Suprapubic skin (tissue), 4 donors: ENCODE data around the gene PDE5A. TPM values are rescaled to one million over a fixed set of nuclear protein-coding genes. Genes with fewer than 3 reads are reported as not detected.

Experiments
- DNase-seq, 2 donors: peaks; one replicate each; pipeline ENCODE4 v3.0.0-alpha.2; 2019; ENCODE audit warnings: low spot score in 2 of 2
- H3K27ac ChIP-seq: fragments of 200-600 bp; sonication (generic); one replicate; pipeline ENCODE4 v1.5.1; 2019
- H3K27me3 ChIP-seq: fragments of 200-600 bp; sonication (generic); one replicate; pipeline ENCODE4 v1.5.1; 2019
- H3K36me3 ChIP-seq: fragments of 200-600 bp; sonication (generic); one replicate; pipeline ENCODE4 v1.5.1; 2019
- H3K4me1 ChIP-seq: fragments of 200-600 bp; sonication (generic); one replicate; pipeline ENCODE4 v1.5.1; 2019
- H3K4me3 ChIP-seq: fragments of 200-600 bp; sonication (generic); one replicate; pipeline ENCODE4 v1.5.1; 2019; ENCODE audit warnings: mild to moderate bottlenecking
- H3K9me3 ChIP-seq: fragments of 200-600 bp; sonication (generic); one replicate; pipeline ENCODE4 v1.5.1; 2019
- EP300 ChIP-seq: sonication (generic); formaldehyde crosslinking; IDR thresholded peaks from one replicate; pipeline ENCODE4 v1.6.1; 2017; ENCODE audit warnings: antibody characterized with exemption
- POLR2A ChIP-seq, 2 donors: fragments of 450-650 bp; IDR thresholded peaks; one replicate each; pipeline ENCODE4 v1.6.1; 2017; ENCODE audit warnings: antibody characterized with exemption in 2 of 2, mild to moderate bottlenecking in 2 of 2, moderate library complexity in 2 of 2
- POLR2AphosphoS5 ChIP-seq, 3 donors: sonication (generic); formaldehyde crosslinking; IDR thresholded peaks; one replicate each; pipeline ENCODE4 v1.6.1; 2017; ENCODE audit warnings: antibody characterized with exemption in 3 of 3
- WGBS: methylation state at CpG from one replicate; pipeline ENCODE4 v1.1.5; 2018; 5-methylcytosine and 5-hydroxymethylcytosine counted together
- total RNA-seq, 4 donors: library from RNA; depleted of rRNA; stranded (reverse); fragments of >200 nt; gene quantifications; one replicate each; pipeline ENCODE4 v1.1.0, GENCODE V29; 2016
- TF ChIP-seq, protein P1 (sequence below), 2 donors: fragments of 200-600 bp in 1 of 2; fragments of 450-650 bp in 1 of 2; sonication (generic) in 1 of 2; IDR thresholded peaks; one replicate each; pipeline ENCODE4 v1.5.1; 2016 to 2019; ENCODE audit warnings: antibody characterized with exemption in 2 of 2, mild to moderate bottlenecking in 1 of 2, moderate library complexity in 1 of 2

Gene PDE5A
- total RNA-seq, 4 donors from 2014 or later: 6.4 to 20.0 (median 9.8) TPM

DNA sequence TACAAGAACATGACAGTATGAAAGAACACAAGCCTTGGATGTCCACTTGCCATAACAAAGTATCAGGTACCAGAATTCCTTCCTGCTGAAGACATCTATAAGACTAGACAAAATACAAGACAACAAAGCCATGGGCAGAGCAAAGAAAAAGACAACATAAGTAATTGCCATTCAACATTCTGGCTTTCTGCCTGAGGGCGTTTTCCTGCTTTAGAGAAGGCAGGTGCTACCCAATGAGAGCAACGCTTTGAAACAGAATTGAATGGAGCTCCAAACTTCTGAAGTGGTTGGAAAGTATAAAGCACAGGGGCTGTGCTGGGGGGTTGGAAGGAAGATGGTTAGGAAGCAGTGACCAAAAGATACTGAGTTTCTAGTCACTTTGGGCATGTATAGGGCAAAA, 30.1 kb downstream of the PDE5A start:
- 83% methylated on average over 2 of the region's 2 CpGs for WGBS
- Histone ChIP-seq H3K4me1 (no peaks in the 10 kb centered on the region), H3K27me3 (no peaks in the 10 kb centered on the region), H3K9me3 (peaks cover 3% of the 10 kb centered on the region), H3K36me3 (no peaks in the 10 kb centered on the region), H3K27ac (no peak overlapping the region), H3K4me3 (no peak overlapping the region)
- DNase-seq: no peak
- TF ChIP-seq POLR2AphosphoS5 (IDR thresholded peaks at IDR 0.05): no peak
- no peak for TF ChIP-seq EP300
- no peak for TF ChIP-seq POLR2A (IDR thresholded peaks at IDR 0.05)
- TF ChIP-seq, protein P1, sequence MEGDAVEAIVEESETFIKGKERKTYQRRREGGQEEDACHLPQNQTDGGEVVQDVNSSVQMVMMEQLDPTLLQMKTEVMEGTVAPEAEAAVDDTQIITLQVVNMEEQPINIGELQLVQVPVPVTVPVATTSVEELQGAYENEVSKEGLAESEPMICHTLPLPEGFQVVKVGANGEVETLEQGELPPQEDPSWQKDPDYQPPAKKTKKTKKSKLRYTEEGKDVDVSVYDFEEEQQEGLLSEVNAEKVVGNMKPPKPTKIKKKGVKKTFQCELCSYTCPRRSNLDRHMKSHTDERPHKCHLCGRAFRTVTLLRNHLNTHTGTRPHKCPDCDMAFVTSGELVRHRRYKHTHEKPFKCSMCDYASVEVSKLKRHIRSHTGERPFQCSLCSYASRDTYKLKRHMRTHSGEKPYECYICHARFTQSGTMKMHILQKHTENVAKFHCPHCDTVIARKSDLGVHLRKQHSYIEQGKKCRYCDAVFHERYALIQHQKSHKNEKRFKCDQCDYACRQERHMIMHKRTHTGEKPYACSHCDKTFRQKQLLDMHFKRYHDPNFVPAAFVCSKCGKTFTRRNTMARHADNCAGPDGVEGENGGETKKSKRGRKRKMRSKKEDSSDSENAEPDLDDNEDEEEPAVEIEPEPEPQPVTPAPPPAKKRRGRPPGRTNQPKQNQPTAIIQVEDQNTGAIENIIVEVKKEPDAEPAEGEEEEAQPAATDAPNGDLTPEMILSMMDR (IDR thresholded peaks at IDR 0.05): no peak

DNA sequence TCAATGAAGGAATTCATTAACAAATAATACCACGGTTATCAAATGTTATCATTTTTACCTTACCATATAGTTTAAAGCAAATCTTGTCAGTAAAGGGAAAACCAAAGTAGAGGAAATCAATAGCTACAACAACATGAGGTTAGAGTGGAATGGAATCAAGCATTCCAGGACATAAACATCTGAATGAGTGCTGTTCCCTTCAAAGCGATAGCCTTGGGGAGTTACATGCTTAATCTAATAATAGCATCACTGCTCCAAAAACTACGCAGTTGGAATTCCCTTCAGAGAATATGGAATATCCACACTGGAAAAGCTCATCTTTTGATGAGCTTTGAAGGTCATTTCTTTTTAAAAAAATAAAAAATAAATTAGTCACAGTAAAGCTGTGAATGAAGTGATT, 31.2 kb downstream of the PDE5A start:
- Histone ChIP-seq H3K27me3 (no peaks in the 10 kb centered on the region), H3K27ac (no peak overlapping the region), H3K9me3 (peaks cover 3% of the 10 kb centered on the region), H3K4me1 (no peaks in the 10 kb centered on the region), H3K36me3 (no peaks in the 10 kb centered on the region), H3K4me3 (no peak overlapping the region)
- TF ChIP-seq EP300 (no peak), POLR2A (IDR thresholded peaks at IDR 0.05) (no peak), POLR2AphosphoS5 (IDR thresholded peaks at IDR 0.05) (no peak)
- TF ChIP-seq, protein P1 (IDR thresholded peaks at IDR 0.05): no peak
- no peak for DNase-seq
- 50% methylated on average over 3 of the region's 3 CpGs for WGBS

DNA sequence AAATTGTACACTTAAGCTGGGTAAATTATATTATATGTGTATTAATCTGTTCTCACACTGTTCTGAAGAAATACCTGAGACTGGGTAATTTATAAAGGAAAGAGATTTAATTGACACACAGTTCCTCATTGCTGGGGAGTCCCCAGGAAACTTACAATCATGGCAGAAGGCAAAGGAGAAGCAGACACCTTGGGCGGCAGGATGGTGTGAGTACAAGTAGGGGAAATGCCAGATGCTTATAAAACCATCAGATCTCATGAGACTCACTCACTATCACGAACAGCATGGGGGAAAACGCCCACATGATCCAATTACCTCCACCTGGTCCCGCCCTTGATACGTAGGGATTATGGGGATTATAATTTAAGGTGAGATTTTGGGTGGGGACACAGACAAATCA, 34.9 kb downstream of the PDE5A start:
- no peaks in the 10 kb centered on the region for H3K4me1 ChIP-seq
- H3K27ac ChIP-seq: no peak overlapping the region
- no peaks in the 10 kb centered on the region for H3K9me3 ChIP-seq
- no peak for DNase-seq
- WGBS: 80% methylated on average over 5 of the region's 5 CpGs
- TF ChIP-seq POLR2A (IDR thresholded peaks at IDR 0.05): no peak
- TF ChIP-seq EP300: no peak
- TF ChIP-seq, protein P1 (IDR thresholded peaks at IDR 0.05): no peak
- TF ChIP-seq POLR2AphosphoS5 (IDR thresholded peaks at IDR 0.05): no peak
- no peak overlapping the region for H3K4me3 ChIP-seq
- no peaks in the 10 kb centered on the region for H3K27me3 ChIP-seq
- H3K36me3 ChIP-seq: no peaks in the 10 kb centered on the region

DNA sequence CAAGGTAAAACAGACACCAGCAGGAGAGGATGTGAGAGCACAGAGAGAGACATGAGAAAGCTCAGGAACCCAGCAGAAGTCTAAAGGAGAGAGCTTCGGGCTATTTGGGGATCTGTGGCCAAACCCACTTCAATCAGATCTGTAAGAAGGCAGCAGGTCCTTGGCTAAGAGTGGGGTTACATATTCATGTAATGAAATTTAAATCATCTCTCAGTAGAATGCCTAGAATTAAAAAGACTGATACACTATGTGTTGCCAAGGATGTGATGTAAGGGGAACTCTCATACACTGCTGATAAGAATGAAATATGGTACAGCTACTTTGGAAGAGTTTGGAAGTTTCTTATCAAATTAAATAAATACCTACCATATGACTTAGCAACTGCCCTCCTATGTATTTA, 35.8 kb downstream of the PDE5A start:
- H3K27me3 ChIP-seq: no peaks in the 10 kb centered on the region
- no peak for DNase-seq
- TF ChIP-seq POLR2A (IDR thresholded peaks at IDR 0.05) (no peak), POLR2AphosphoS5 (IDR thresholded peaks at IDR 0.05) (no peak), EP300 (no peak)
- TF ChIP-seq, protein P1 (IDR thresholded peaks at IDR 0.05): no peak
- no peak overlapping the region for H3K27ac ChIP-seq
- no peaks in the 10 kb centered on the region for H3K4me1 ChIP-seq
- no peaks in the 10 kb centered on the region for H3K36me3 ChIP-seq
- 68% methylated on average over 1 of the region's 1 CpG for WGBS
- H3K9me3 ChIP-seq: no peaks in the 10 kb centered on the region
- H3K4me3 ChIP-seq: no peak overlapping the region

DNA sequence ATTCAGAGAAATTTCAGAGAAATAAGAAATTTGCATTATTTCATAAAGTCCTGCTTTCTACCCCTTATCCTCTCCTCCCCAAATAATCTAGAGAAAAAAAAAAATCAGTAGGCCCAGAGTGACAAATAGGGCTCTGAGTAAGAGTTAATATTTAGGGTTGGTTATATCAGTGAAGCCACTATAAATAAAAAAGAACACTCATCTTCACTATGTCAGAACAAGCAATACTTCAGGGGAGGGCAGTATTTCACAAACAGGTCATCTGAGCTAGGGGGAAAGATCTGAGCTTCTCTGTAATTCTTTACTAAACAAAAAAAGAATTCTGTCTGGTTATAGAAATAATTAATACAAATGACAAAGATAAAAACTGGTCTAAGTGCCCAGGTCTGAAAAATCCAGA, 39.4 kb downstream of the PDE5A start:
- H3K4me3 ChIP-seq: no peak overlapping the region
- H3K27me3 ChIP-seq: no peaks in the 10 kb centered on the region
- no peaks in the 10 kb centered on the region for H3K9me3 ChIP-seq
- no peaks in the 10 kb centered on the region for H3K4me1 ChIP-seq
- TF ChIP-seq EP300 (no peak), POLR2AphosphoS5 (IDR thresholded peaks at IDR 0.05) (no peak), POLR2A (IDR thresholded peaks at IDR 0.05) (no peak)
- TF ChIP-seq, protein P1 (IDR thresholded peaks at IDR 0.05): no peak
- no peaks in the 10 kb centered on the region for H3K36me3 ChIP-seq
- DNase-seq: no peak
- no peak overlapping the region for H3K27ac ChIP-seq
